Caco-2 (cell line): ENCODE measurements around the gene MACROD2. TPM values are rescaled to one million over a fixed set of nuclear protein-coding genes. Genes with fewer than 3 reads are reported as not detected.

ENCODE experiments used
- BruUV-seq: library from RNA; stranded (reverse); fragments of 400-500 nt; replicated peaks from 2 replicates; lab custom pipeline; 2021; lab: Mats Ljungman, UMichigan
- CTCF ChIA-PET: fragments of 300-600 bp; sonication (Branson Sonifier 250); formaldehyde crosslinking; loops from one replicate; lab custom pipeline; 2022; ENCODE audit warnings: antibody characterized with exemption; lab: Charles Lee
- POLR2A ChIA-PET: fragments of 300-600 bp; sonication (Branson Sonifier 250); formaldehyde crosslinking; loops from one replicate; lab custom pipeline; 2022; ENCODE audit warnings: antibody characterized with exemption; lab: Charles Lee
- DNase-seq, 2 experiments: peaks; one replicate each; pipeline versions ENCODE4 v3.0.0 to v3.0.0-alpha.2; 2020 to 2022
- H3K27me3 ChIP-seq: replicated peaks from 2 replicates; pipeline ENCODE4 v1.6.0; 2011; ENCODE audit warnings: low read length; ENCODE audit not compliant: control insufficient read depth, insufficient read depth
- H3K36me3 ChIP-seq: 2 replicates; pipeline ENCODE4 v1.5.1; 2011; ENCODE audit warnings: low read length; ENCODE audit not compliant: control insufficient read depth, insufficient read depth
- H3K4me1 ChIP-seq: fragments of 250-450 bp; sonication (Bioruptor Pico); 2 replicates; pipeline ENCODE4 v1.5.1; 2020; ENCODE audit warnings: mild to moderate bottlenecking
- H3K4me3 ChIP-seq: 2 replicates; pipeline ENCODE4 v1.5.1; 2011; ENCODE audit warnings: low read depth, mild to moderate bottlenecking, control low read depth, low read length
- H3K9me3 ChIP-seq: fragments of 250-450 bp; sonication (Bioruptor Pico); 2 replicates; pipeline ENCODE4 v1.5.1; 2020; ENCODE audit warnings: mild to moderate bottlenecking, moderate library complexity
- H3K27ac Mint-ChIP-seq: one replicate; pipeline ENCODE4 v1.8.0; 2022; ENCODE audit warnings: mixed read lengths; ENCODE audit not compliant: unreplicated experiment
- H3K27me3 Mint-ChIP-seq: one replicate; pipeline ENCODE4 v1.8.0; 2022; ENCODE audit warnings: mixed read lengths; ENCODE audit not compliant: insufficient read depth, unreplicated experiment
- H3K36me3 Mint-ChIP-seq: one replicate; pipeline ENCODE4 v1.8.0; 2022; ENCODE audit warnings: mild to moderate bottlenecking, mixed read lengths; ENCODE audit not compliant: insufficient read depth, unreplicated experiment
- H3K4me1 Mint-ChIP-seq: one replicate; pipeline ENCODE4 v1.8.0; 2022; ENCODE audit warnings: low read depth, mixed read lengths; ENCODE audit not compliant: unreplicated experiment
- H3K4me3 Mint-ChIP-seq: one replicate; pipeline ENCODE4 v1.8.0; 2022; ENCODE audit warnings: mild to moderate bottlenecking, moderate library complexity, mixed read lengths; ENCODE audit not compliant: unreplicated experiment
- H3K9me3 Mint-ChIP-seq: one replicate; pipeline ENCODE4 v1.8.0; 2022; ENCODE audit warnings: mixed read lengths; ENCODE audit not compliant: unreplicated experiment
- intact Hi-C: fragments of 100-400 bp; cut with micrococcal nuclease; formaldehyde crosslinking; loops from one replicate; pipeline ENCODE4 v1.10.0; 2022; ENCODE audit not compliant: unreplicated experiment
- total RNA-seq: library from RNA; stranded (reverse); gene quantifications from 2 replicates; pipeline ENCODE4 v1.2.3, GENCODE V29; 2022
- TF ChIP-seq, protein P1 (sequence below), 2 experiments: fragments of 200-600 bp in 1 of 2; IDR thresholded peaks; 1 replicate in 1 of 2; 2 replicates in 1 of 2; pipeline versions ENCODE4 v1.5.1 to v1.8.0; 2011 to 2022; ENCODE audit warnings: antibody characterized with exemption in 1 of 2, control low read depth in 1 of 2, inconsistent platforms in 1 of 2, low read depth in 1 of 2, low read length in 1 of 2, mild to moderate bottlenecking in 1 of 2, moderate library complexity in 1 of 2; ENCODE audit not compliant: insufficient read depth in 1 of 2, severe bottlenecking in 1 of 2, unreplicated experiment in 1 of 2

MACROD2 gene
- total RNA-seq, 1 experiment from 2014 or later: 6.4 TPM

DNA sequence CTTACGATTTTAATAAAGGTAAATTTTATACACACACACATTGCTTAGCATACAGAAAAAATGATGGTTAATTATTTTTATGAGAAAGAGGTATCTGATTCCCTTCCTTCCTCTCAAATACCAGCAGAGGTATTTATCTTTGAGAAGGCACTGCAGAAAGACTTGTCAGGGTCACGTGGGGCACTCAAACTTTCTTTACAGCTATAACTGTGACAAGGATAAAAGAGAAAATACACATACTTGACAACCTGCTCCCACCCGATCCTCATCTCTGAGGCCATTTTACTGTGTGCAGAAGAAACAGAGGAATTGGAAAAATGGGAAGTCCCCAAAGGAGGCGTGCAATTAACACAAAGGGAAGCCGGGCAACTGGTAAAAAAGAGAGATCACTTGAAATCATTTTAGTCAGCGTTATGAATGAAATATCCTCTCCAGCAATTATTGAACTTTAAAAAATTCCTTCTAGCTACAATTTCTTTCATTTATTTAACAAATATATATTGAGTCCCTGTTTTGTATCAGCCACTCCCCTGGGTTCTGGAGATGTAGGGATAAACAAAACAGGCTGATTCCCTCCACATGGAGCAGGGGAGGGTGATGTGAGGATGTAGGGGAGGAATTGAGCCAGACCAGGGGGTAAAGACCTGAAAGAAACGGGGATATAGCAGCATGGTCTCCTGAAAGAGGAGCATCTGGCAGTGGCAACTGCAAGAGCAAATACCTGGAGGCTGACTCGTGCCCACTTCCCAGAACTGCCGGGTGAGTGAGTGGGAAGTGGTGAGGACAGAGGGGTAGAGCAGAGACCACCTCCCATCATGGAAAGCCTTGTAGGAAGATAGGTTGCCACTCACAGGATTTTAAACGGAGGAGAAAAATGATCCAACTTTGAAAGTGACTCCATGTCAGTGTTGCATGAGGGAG, 2067.6 kb downstream of the MACROD2 start:
- H3K27me3 ChIP-seq: no peaks in the 10 kb centered on the region
- ChIA-PET POLR2A (interaction anchor here (0.7 kb wide), 1 partner anchor 640 kb away, joined by 3 read pairs; no protein-coding TSS in a partner anchor), CTCF (no interaction called here)
- no peaks in the 10 kb centered on the region for H3K36me3 ChIP-seq
- BruUV-seq: no TSS peak
- no peak overlapping the region for H3K4me3 ChIP-seq
- intact Hi-C loops: no loop called here
- H3K27ac Mint-ChIP-seq: no peak overlapping the region
- H3K4me1 ChIP-seq: no peaks in the 10 kb centered on the region
- no peak overlapping the region for H3K4me3 Mint-ChIP-seq
- DNase-seq: no peak
- H3K4me1 Mint-ChIP-seq: no peaks in the 10 kb centered on the region
- H3K9me3 ChIP-seq: no peaks in the 10 kb centered on the region
- H3K9me3 Mint-ChIP-seq: peaks cover 8% of the 10 kb centered on the region
- TF ChIP-seq, protein P1, sequence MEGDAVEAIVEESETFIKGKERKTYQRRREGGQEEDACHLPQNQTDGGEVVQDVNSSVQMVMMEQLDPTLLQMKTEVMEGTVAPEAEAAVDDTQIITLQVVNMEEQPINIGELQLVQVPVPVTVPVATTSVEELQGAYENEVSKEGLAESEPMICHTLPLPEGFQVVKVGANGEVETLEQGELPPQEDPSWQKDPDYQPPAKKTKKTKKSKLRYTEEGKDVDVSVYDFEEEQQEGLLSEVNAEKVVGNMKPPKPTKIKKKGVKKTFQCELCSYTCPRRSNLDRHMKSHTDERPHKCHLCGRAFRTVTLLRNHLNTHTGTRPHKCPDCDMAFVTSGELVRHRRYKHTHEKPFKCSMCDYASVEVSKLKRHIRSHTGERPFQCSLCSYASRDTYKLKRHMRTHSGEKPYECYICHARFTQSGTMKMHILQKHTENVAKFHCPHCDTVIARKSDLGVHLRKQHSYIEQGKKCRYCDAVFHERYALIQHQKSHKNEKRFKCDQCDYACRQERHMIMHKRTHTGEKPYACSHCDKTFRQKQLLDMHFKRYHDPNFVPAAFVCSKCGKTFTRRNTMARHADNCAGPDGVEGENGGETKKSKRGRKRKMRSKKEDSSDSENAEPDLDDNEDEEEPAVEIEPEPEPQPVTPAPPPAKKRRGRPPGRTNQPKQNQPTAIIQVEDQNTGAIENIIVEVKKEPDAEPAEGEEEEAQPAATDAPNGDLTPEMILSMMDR (IDR thresholded peaks at IDR 0.05; ENCODE audit: insufficient read depth in 1 of 2, low read depth in 1 of 2, low read length in 1 of 2, severe bottlenecking in 1 of 2, unreplicated experiment in 1 of 2): no peak
- H3K27me3 Mint-ChIP-seq: peaks cover 2% of the 10 kb centered on the region
- no peaks in the 10 kb centered on the region for H3K36me3 Mint-ChIP-seq

DNA sequence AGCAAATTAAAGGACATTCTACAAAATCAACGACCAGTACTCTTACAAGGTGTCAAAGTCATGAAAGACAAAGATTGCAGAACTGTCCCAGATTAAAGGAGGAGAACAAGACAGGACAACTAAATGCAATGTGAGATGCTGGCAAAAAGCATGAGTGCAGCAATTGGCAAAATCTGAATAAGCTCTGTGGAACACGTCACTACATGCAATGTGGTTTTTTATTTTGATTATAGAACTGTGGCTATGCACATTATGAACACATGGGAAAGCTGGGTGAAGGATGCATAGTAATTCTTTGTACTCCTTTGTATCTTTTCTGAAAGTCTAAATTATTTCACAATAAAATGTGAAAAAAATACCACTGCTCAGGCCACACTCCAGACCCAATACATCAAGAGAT, 2068.6 kb downstream of the MACROD2 start:
- peaks cover 15% of the 10 kb centered on the region for H3K9me3 Mint-ChIP-seq
- H3K4me3 ChIP-seq: no peak overlapping the region
- no peak for DNase-seq
- POLR2A ChIA-PET: no interaction called here
- no peaks in the 10 kb centered on the region for H3K36me3 ChIP-seq
- BruUV-seq: no TSS peak
- CTCF ChIA-PET: no interaction called here
- H3K36me3 Mint-ChIP-seq: no peaks in the 10 kb centered on the region
- no peaks in the 10 kb centered on the region for H3K9me3 ChIP-seq
- TF ChIP-seq, protein P1 (IDR thresholded peaks at IDR 0.05; ENCODE audit: insufficient read depth in 1 of 2, low read depth in 1 of 2, low read length in 1 of 2, severe bottlenecking in 1 of 2, unreplicated experiment in 1 of 2): no peak
- H3K4me1 ChIP-seq: no peaks in the 10 kb centered on the region
- H3K27me3 ChIP-seq: no peaks in the 10 kb centered on the region
- H3K4me3 Mint-ChIP-seq: no peak overlapping the region
- intact Hi-C loops: no loop called here
- no peaks in the 10 kb centered on the region for H3K4me1 Mint-ChIP-seq
- no peak overlapping the region for H3K27ac Mint-ChIP-seq
- H3K27me3 Mint-ChIP-seq: peaks cover 2% of the 10 kb centered on the region

DNA sequence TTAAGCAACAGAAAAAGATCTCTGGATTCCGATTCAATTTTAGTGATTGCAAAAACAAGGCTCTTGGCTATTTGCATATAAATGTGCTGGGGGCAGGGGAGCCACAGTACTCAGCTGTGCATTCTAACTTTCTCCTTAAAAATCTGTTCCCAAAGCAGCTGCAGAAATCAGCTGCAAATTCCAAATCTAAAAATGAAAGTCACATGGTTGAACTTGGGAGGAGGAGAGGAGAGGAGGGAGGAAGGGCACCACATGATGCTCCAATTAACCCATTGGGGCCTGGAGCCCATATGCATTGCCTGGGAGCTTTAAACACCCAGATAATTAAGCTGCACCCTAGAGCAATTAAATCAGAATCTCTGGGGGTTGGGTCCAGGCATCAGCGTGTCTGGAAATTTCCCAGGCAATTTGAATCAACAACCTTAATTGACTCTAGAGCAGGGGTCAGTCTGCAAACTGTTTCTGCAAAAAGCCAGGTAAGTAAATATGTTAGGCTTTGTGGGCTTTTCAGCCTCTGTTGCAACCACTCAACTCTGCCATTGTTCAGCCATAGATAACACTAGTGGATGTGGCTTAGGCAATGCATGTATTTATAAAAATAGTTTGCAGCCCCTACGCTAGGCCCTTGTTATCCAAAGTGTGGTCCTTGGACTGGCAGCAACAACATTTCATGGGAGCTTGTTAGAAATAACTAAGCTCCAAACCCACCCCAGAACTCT, 2069.8 kb downstream of the MACROD2 start:
- CTCF ChIA-PET: no interaction called here
- no peaks in the 10 kb centered on the region for H3K4me1 ChIP-seq
- H3K27me3 Mint-ChIP-seq: peaks cover 2% of the 10 kb centered on the region
- no peaks in the 10 kb centered on the region for H3K4me1 Mint-ChIP-seq
- intact Hi-C loops: no loop called here
- no peaks in the 10 kb centered on the region for H3K36me3 ChIP-seq
- POLR2A ChIA-PET: no interaction called here
- no peak overlapping the region for H3K27ac Mint-ChIP-seq
- no peaks in the 10 kb centered on the region for H3K9me3 ChIP-seq
- H3K9me3 Mint-ChIP-seq: peaks cover 15% of the 10 kb centered on the region
- no peak overlapping the region for H3K4me3 ChIP-seq
- TF ChIP-seq, protein P1 (IDR thresholded peaks at IDR 0.05; ENCODE audit: insufficient read depth in 1 of 2, low read depth in 1 of 2, low read length in 1 of 2, severe bottlenecking in 1 of 2, unreplicated experiment in 1 of 2): no peak
- no TSS peak for BruUV-seq
- DNase-seq: no peak
- no peak overlapping the region for H3K4me3 Mint-ChIP-seq
- no peaks in the 10 kb centered on the region for H3K36me3 Mint-ChIP-seq
- H3K27me3 ChIP-seq: no peaks in the 10 kb centered on the region
